HG03521 (cell line): Measurements from ENCODE around the gene MCRIP1.
A peak's percentile ranks its signal among the peaks of the same experiment; 100 is the strongest.

Experiments
- ATAC-seq: cut with Tn5 transposase; IDR thresholded peaks from one replicate; pipeline ENCODE4 v1.9.1; 2021; ENCODE audit warnings: mild to moderate bottlenecking, moderate library complexity; ENCODE audit not compliant: unreplicated experiment

The MCRIP1 gene

GRCh38 chr17:81833160-81833920 is at the start of gene MCRIP1:
Gene MCRIP1, minus strand, starts transcription at chr17:81833291. Its CDS starts 8,785 bp downstream, at chr17:81824506.
- peak; percentile 71 for ATAC-seq

- ATAC-seq, result no peak
These were observed 46.0 kb upstream of the MCRIP1 start for GRCh38 chr17:81879121-81879520.

DNA sequence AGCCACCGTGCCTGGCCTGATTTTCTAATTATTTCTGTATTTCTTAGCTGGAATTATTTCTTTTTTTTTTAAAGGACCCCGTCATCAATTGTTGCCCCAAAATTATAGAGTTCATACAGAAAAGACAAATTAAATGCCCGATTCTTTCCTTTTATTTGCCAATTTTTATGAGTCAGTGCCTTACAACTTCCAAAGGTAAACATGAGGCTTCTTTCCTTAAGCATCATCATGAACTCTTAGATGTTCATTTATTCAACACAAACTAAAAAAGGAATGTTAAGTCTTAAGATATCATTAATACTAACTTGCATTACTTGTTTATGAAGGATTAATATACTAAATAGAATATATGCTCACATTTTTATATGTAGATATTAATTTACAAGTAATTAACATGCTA is 45.2 kb upstream of the MCRIP1 start:
- ATAC-seq, result no peak

GRCh38 chr17:81877569-81877968 is 44.5 kb upstream of the MCRIP1 start:
- no peak for ATAC-seq

DNA sequence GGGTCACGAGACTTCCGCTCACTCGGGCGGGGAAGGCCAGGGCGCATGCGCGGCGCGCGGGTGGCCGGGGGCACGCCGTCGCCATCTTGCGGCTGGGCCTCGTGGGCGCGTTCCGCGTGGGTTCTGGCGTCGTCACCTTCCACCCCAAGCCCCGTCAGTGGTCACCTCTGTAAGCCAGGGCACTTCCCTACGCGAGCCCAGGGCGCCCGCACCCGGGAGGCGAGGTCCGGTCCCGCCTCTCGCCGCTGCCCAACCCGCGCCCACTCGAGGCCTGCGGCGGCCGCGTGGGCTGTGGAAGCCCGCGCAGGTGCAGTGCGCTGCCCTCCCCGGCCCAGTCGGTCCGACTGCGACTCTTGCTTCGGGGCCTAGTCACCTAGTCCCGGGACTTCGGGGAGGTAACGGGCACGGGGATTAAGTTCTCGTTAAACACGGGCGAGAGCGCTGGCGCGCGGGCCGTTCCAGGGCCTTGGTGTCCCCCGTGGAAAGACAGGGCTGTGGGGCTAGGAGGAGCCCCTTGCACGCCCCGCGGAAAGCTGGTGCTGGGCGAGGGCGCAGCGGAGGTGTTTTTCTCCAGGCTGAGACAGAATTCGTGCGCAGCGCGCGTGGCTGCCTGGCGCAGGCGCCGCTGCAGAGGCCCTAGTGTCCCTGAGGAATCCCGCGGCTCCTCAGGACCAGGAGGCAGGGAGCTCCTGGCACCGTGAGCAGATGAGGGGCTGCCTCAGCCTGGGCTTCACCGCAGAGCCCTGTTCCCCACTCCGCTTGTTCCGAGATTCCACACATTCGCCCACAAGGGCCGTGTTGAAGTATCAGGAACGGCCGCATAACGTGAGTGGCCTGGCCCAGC is 38.5 kb upstream of the MCRIP1 start:
- ATAC-seq, result peak; percentile 55

- ATAC-seq, result peak; percentile 21
These were observed 37.9 kb upstream of the MCRIP1 start, which contains the start of gene ARHGDIA for GRCh38 chr17:81870981-81871386. Gene ARHGDIA, minus strand, starts transcription at chr17:81871337. Its CDS starts 1,407 bp downstream, at chr17:81869930.

GRCh38 chr17:81870131-81870980 is 37.3 kb upstream of the MCRIP1 start:
- peak; percentile 12 for ATAC-seq

- ATAC-seq, result no peak
These were observed 36.4 kb upstream of the MCRIP1 start for GRCh38 chr17:81869221-81870130.

DNA sequence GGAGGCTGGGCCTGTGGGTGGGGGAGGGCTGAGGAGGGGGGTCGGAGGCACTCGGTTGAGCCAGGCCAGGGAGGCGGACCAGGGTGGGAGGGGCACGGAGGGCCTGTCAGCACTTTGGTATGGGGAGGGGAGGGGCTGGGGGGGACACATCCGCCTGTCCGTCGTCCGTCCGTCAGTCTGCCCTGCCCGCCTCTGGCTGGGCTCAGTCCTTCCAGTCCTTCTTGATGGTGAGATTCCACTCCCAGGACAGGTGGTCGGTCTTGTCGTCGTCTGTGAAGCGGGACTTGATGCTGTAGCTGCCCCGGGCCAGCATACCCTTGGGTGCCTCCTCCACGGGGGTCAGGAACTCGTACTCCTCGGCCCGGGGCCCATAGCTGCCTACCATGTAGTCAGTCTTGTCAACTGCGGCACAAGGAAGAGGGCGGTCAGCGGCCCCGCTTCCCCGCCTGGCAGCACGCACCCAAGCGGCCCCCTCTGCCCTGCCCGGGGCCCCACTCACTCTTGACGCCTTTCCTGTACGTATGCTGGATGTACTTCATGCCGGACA is 35.7 kb upstream of the MCRIP1 start:
- ATAC-seq, result no peak

DNA sequence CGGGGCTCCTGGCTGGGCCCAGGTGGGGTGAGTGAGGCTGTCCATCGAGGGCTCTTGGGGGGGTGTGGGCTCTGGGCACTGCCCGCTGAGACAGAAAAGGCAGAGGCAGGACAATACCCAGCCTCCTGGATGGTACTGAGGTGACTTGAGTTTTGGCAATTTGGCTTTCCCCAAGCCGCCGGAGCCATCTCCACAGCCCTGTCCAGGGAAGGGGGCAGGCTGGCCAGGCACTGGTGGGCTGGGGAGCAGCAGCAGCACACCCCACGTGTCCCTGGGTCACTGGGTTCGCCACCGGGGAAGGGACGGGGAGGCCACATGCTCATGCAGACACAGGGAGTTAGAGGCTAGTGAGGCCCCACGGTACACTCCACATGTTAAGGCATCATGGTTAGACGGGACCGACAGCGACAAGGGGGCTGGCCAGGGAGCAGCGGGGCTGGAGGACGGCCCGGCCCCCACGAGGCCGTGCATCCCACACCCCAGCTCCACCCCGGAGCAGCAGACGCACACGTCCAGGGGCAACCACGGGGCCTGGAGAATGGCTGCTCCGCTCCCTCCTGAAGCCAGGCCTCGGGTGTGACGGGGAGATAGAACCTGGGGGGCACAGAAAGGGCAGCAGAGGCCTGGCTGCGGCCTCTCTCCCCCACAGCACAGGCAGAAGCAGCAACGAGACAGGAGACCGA is 35.0 kb upstream of the MCRIP1 start:
- ATAC-seq, result no peak

DNA sequence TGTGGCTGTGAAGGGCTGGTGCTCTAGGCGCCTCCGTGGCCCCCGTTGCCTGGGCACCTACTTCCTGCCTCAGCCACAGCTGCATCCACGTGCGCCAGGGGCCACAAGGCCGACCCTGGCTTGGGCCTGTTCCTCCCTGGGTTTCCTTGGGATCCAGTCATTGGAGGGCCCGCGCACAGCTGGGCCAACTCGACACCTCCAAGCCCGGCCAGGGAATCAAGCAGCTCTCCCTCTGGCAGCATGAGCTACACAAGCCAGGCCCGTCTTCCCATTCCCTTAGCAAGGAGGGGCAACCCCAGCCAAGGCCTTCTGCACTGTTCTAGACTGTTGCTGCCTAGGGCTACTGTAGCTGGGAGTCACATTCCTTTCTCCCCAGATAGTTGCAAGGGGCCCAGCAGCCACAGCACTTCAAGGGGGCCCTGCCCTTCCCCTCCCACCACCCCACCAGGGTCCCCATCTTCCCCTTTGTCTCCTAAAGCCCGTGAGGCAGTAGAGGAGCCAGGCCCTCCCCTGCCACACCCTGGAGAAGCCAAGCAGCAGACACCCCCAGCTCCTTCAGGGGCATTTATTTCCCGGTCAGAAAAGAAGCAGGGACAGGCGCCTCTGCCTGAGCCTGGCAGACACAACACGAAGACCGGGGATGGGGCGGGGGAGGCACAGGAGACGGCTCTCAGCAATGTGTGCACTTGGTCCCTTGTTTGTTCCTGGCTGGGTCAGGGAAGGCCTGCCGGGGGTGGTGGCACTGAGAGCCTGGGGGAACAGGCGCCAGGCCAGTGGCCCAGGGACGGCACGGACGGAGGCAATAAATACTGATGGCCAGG is 34.3 kb upstream of the MCRIP1 start:
- ATAC-seq, result no peak

GRCh38 chr17:81866440-81867169 is 33.5 kb upstream of the MCRIP1 start:
- no peak for ATAC-seq

GRCh38 chr17:81865733-81866439 is 32.8 kb upstream of the MCRIP1 start:
- ATAC-seq, result no peak

GRCh38 chr17:81865358-81865732 is 32.3 kb upstream of the MCRIP1 start:
- ATAC-seq, result no peak

DNA sequence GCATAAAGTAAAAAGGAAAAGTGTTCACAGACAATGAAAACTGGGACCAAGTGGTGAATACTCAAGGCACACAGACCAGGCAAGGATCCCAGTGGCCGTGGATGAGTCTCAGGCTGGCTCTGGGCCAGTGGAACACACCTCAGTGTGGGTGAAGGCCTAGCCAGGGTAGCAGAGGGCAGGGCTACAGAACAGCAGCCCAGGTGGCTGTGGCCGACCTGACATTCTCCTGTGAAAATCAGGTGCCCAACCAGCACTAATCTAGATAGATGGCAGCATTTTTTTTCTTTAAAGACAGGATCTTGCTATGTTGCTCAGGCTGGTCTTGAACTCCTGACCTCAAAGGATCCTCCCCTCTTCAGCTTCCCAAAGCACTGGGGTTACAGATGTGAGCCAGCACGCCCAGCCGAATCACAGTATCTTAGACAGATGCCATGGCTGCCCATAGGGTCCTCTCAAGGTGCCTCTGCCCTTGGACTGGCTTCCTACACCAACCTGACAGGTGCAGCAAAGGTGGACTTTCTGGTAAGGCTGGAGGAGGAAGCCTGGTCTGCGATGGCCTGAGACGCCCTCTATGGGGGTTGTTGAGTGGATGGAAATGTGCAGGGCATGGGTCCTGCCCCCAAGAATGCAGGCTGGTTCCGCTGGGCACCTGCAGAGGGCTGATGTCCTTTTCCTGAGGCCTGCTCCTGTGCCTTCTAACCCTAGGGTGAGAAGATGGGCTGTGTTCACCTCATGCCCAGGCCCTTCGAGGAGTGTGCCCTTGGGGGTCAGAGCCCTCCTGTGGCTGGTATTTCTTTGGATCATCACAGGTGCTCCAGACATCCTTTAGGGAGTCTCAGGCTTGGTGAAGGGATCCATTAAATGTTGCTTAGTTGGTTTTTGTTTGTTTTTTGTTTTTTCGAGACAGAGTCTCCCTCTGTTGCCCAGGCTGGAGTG is 31.0 kb upstream of the MCRIP1 start:
- no peak for ATAC-seq

DNA sequence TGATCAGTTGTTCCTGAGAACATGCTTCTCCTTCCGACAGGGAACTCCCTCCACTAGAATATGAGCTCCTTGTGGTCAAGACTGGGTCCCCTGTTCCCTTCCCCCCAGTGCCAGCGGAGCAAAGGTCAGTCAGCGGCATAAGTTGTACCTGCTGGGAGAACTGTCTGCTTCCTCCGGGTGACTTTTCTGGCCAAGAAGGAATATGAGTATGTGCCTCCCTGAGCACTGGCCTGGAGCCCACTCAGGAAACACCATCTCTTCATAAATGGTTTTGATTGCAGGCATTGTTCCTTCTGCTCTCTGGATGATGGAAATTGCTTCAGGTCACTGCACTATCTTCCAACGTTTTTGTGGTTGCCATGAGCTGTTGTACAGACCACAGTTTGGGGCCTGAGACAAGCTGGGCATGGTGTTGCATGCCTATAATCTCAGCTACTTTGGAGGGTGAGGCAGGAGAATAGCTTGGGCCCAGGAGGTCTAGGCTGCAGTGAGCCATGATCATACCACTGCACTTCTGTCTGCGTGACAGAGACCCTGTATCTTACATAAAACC is 30.1 kb upstream of the MCRIP1 start:
- no peak for ATAC-seq
